Measurements from ENCODE around the gene MTARC1.

- TF ChIP-seq EZH2phosphoT487 (IDR thresholded peaks at IDR 0.05; ENCODE audit: low read depth): no peak
- TF ChIP-seq, protein P1, sequence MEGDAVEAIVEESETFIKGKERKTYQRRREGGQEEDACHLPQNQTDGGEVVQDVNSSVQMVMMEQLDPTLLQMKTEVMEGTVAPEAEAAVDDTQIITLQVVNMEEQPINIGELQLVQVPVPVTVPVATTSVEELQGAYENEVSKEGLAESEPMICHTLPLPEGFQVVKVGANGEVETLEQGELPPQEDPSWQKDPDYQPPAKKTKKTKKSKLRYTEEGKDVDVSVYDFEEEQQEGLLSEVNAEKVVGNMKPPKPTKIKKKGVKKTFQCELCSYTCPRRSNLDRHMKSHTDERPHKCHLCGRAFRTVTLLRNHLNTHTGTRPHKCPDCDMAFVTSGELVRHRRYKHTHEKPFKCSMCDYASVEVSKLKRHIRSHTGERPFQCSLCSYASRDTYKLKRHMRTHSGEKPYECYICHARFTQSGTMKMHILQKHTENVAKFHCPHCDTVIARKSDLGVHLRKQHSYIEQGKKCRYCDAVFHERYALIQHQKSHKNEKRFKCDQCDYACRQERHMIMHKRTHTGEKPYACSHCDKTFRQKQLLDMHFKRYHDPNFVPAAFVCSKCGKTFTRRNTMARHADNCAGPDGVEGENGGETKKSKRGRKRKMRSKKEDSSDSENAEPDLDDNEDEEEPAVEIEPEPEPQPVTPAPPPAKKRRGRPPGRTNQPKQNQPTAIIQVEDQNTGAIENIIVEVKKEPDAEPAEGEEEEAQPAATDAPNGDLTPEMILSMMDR (IDR thresholded peaks at IDR 0.05; ENCODE audit: low read depth, low read length): peak; percentile 97
Observed at GRCh38 chr1:220775240-220775853, 11.4 kb upstream of the MTARC1 start.
